Panc1 (cell line): Measurements from ENCODE around the gene CSMD2. TPM values are rescaled to one million over a fixed set of nuclear protein-coding genes. Genes with fewer than 3 reads are reported as not detected.

Experiments
- ATAC-seq: fragments of 200-7000 bp; cut with Tn5 transposase; 2 replicates; pipeline ENCODE4 v1.9.1; 2020; ENCODE audit warnings: mild to moderate bottlenecking, moderate library complexity
- BruUV-seq: library from RNA; stranded (reverse); fragments of 400-500 nt; replicated peaks from 2 replicates; lab custom pipeline; 2021; lab: Mats Ljungman, UMichigan
- CTCF ChIA-PET: fragments of 300-600 bp; sonication (Branson Sonifier 250); formaldehyde crosslinking; loops from one replicate; lab custom pipeline; 2022; ENCODE audit warnings: antibody characterized with exemption; lab: Charles Lee
- POLR2A ChIA-PET: fragments of 300-600 bp; sonication (Branson Sonifier 250); formaldehyde crosslinking; loops from one replicate; lab custom pipeline; 2022; ENCODE audit warnings: antibody characterized with exemption; lab: Charles Lee
- DNase-seq: peaks from one replicate; pipeline ENCODE4 v3.0.0-alpha.2; 2010; ENCODE audit warnings: low read depth, low spot score
- H3K27ac ChIP-seq: 2 replicates; pipeline ENCODE4 v1.5.1; 2011; ENCODE audit warnings: mild to moderate bottlenecking, low read length, inconsistent platforms
- H3K27me3 ChIP-seq: fragments of 200-500 bp; sonication (Bioruptor generic); 2 replicates; pipeline ENCODE4 v1.6.0; 2014; ENCODE audit warnings: low read length, inconsistent platforms; ENCODE audit not compliant: control insufficient read depth, insufficient read depth
- H3K36me3 ChIP-seq: fragments of 200-500 bp; sonication (Bioruptor generic); 2 replicates; pipeline ENCODE4 v1.5.1; 2014; ENCODE audit warnings: inconsistent platforms, mild to moderate bottlenecking, low read length, moderate library complexity; ENCODE audit not compliant: control insufficient read depth, insufficient read depth
- H3K4me1 ChIP-seq: 2 replicates; pipeline ENCODE4 v1.5.1; 2011; ENCODE audit warnings: inconsistent platforms, mild to moderate bottlenecking, low read length, moderate library complexity; ENCODE audit not compliant: control insufficient read depth, insufficient read depth
- H3K4me3 ChIP-seq, 2 experiments: 2 replicates each; pipeline ENCODE4 v1.5.1; 2011 to 2012; ENCODE audit warnings: low read depth in 2 of 2, low read length in 2 of 2, mild to moderate bottlenecking in 2 of 2, inconsistent platforms in 1 of 2, moderate library complexity in 1 of 2
- H3K9me3 ChIP-seq: fragments of 200-500 bp; sonication (Bioruptor generic); 2 replicates; pipeline ENCODE4 v1.5.1; 2014; ENCODE audit warnings: low read depth, mild to moderate bottlenecking, inconsistent platforms, low read length, moderate library complexity; ENCODE audit not compliant: control insufficient read depth, insufficient read depth
- CTCF ChIP-seq: fragments of 450-650 bp; IDR thresholded peaks from 2 replicates; pipeline ENCODE4 v1.5.1; 2017; ENCODE audit warnings: mild to moderate bottlenecking
- POLR2AphosphoS5 ChIP-seq: IDR thresholded peaks from 2 replicates; pipeline ENCODE4 v1.6.1; 2012; ENCODE audit warnings: mild to moderate bottlenecking, low read depth, low read length, moderate library complexity
- REST ChIP-seq, 2 experiments: IDR thresholded peaks; 2 replicates each; pipeline ENCODE4 v1.6.1; 2011 to 2012; ENCODE audit warnings: low read depth in 2 of 2, control low read depth in 1 of 2, low read length in 1 of 2, mild to moderate bottlenecking in 1 of 2, moderate library complexity in 1 of 2; ENCODE audit not compliant: insufficient read depth in 1 of 2
- SIN3A ChIP-seq: IDR thresholded peaks from 2 replicates; pipeline ENCODE4 v1.6.1; 2012; ENCODE audit warnings: low read depth, mild to moderate bottlenecking, low read length, moderate library complexity, borderline replicate concordance; ENCODE audit not compliant: insufficient read depth
- TCF7L2 ChIP-seq: IDR thresholded peaks from 2 replicates; pipeline ENCODE4 v1.6.1; 2011; ENCODE audit warnings: mild to moderate bottlenecking, low read depth, low read length, inconsistent platforms
- in situ Hi-C: cut with HindIII; loops from 2 replicates; pipeline ENCODE4 v1.10.0; 2016; ENCODE audit warnings: low sequenced_read_pairs, low pct_unique_long_range_greater_than_20kb
- intact Hi-C: fragments of 100-400 bp; cut with micrococcal nuclease; formaldehyde crosslinking; loops from one replicate; pipeline ENCODE4 v1.10.0; 2022; ENCODE audit not compliant: unreplicated experiment
- total RNA-seq: library from RNA; stranded (reverse); gene quantifications from one replicate; pipeline ENCODE4 v1.2.1, GENCODE V29; 2021; ENCODE audit not compliant: unreplicated experiment

Gene CSMD2
- total RNA-seq, 1 experiment from 2014 or later: not detected

GRCh38 chr1:33657833-33658232 lies 507.2 kb downstream of the CSMD2 start:
- Histone ChIP-seq H3K27ac (no peak overlapping the region), H3K9me3 (no peaks in the 10 kb centered on the region), H3K27me3 (peaks cover 7% of the 10 kb centered on the region), H3K4me3 (no peak overlapping the region), H3K36me3 (no peaks in the 10 kb centered on the region), H3K4me1 (no peaks in the 10 kb centered on the region)
- intact Hi-C loops: no loop called here
- POLR2A ChIA-PET: no interaction called here
- BruUV-seq: no TSS peak
- ATAC-seq (no peak), DNase-seq (no peak)
- TF ChIP-seq TCF7L2 (no peak), REST (IDR thresholded peaks at IDR 0.05; ENCODE audit: insufficient read depth in 1 of 2, low read depth in 2 of 2, low read length in 1 of 2) (no peak), POLR2AphosphoS5 (no peak), SIN3A (no peak), CTCF (no peak)
- CTCF ChIA-PET: no interaction called here
- in situ Hi-C loops: no loop called here

GRCh38 chr1:33656467-33657005 lies 508.5 kb downstream of the CSMD2 start:
- no TSS peak for BruUV-seq
- intact Hi-C loops (no loop called here), in situ Hi-C loops (no loop called here)
- TF ChIP-seq REST (IDR thresholded peaks at IDR 0.05; ENCODE audit: insufficient read depth in 1 of 2, low read depth in 2 of 2, low read length in 1 of 2): no peak
- no peak for TF ChIP-seq CTCF
- no peak for TF ChIP-seq POLR2AphosphoS5
- TF ChIP-seq SIN3A: no peak
- no peak for TF ChIP-seq TCF7L2
- Histone ChIP-seq H3K27me3 (peaks cover 5% of the 10 kb centered on the region; the same call in 1 of the 2 replicates), H3K9me3 (no peaks in the 10 kb centered on the region), H3K4me3 (no peak overlapping the region), H3K36me3 (no peaks in the 10 kb centered on the region), H3K4me1 (no peaks in the 10 kb centered on the region), H3K27ac (no peak overlapping the region)
- ChIA-PET CTCF (no interaction called here), POLR2A (no interaction called here)
- no peak for ATAC-seq
- no peak for DNase-seq
